ENCODE measurements around the gene TRIM50.
"Not testable (repeated sequence)": the region's sequence is repeated elsewhere in the genome, so short reads cannot be mapped to it uniquely, and the experiment has no call there.

TRIM50 gene

GRCh38 chr7:73332447-73332846, 4.6 kb upstream of the TRIM50 start:
- no peak for TF ChIP-seq CTCF (conservative IDR thresholded peaks at IDR 0.05)
- H3K27ac ChIP-seq, result no peak overlapping the region

GRCh38 chr7:73330772-73331171, 2.9 kb upstream of the TRIM50 start:
- H3K27ac ChIP-seq, result no peak overlapping the region
- no peak for TF ChIP-seq CTCF (conservative IDR thresholded peaks at IDR 0.05)

GRCh38 chr7:73329861-73330581, 2.1 kb upstream of the TRIM50 start:
- H3K27ac ChIP-seq, result no peak overlapping the region
- TF ChIP-seq CTCF (conservative IDR thresholded peaks at IDR 0.05), result no peak

- no peak for TF ChIP-seq CTCF (conservative IDR thresholded peaks at IDR 0.05)
- no peak overlapping the region for H3K27ac ChIP-seq
These were observed 814 bp upstream of the TRIM50 start for GRCh38 chr7:73328696-73329095.

GRCh38 chr7:73327449-73327848, 433 bp downstream of the TRIM50 start:
- H3K27ac ChIP-seq, result not testable (repeated sequence)

GRCh38 chr7:73325424-73325823, 2.5 kb downstream of the TRIM50 start:
- H3K27ac ChIP-seq, result not testable (repeated sequence)

GRCh38 chr7:73324081-73324845, 3.6 kb downstream of the TRIM50 start:
- H3K27ac ChIP-seq, result peak overlapping the region; percentile 32; the same call in 1 of the 2 replicates
- TF ChIP-seq CTCF (conservative IDR thresholded peaks at IDR 0.05), result peak; percentile 71

- H3K27ac ChIP-seq, result peak overlapping the region; percentile 32; the same call in 1 of the 2 replicates
These were observed 4.3 kb downstream of the TRIM50 start for GRCh38 chr7:73323434-73324080.

- not testable (repeated sequence) for H3K27ac ChIP-seq
These were observed 7.9 kb downstream of the TRIM50 start for GRCh38 chr7:73320009-73320408.

- not testable (repeated sequence) for H3K27ac ChIP-seq
These were observed 8.3 kb downstream of the TRIM50 start for GRCh38 chr7:73319541-73319940.

GRCh38 chr7:73318656-73319204, 9.2 kb downstream of the TRIM50 start:
- not testable (repeated sequence) for H3K27ac ChIP-seq

Data from VCaP (cell line).